Loucy (cell line): ENCODE data around the gene TMIE.

Source experiments
- EZH2phosphoT487 ChIP-seq: fragments of 200-600 bp; IDR thresholded peaks from 2 replicates; pipeline ENCODE4 v1.6.1; 2018; ENCODE audit warnings: antibody characterized with exemption, mild to moderate bottlenecking, moderate library complexity, borderline replicate concordance
- TF ChIP-seq, protein P1 (sequence below): fragments of 200-600 bp; sonication (generic); conservative IDR thresholded peaks from 2 replicates; pipeline ENCODE4 v1.5.1; 2014; ENCODE audit warnings: mild to moderate bottlenecking, antibody characterized with exemption, low read length

DNA sequence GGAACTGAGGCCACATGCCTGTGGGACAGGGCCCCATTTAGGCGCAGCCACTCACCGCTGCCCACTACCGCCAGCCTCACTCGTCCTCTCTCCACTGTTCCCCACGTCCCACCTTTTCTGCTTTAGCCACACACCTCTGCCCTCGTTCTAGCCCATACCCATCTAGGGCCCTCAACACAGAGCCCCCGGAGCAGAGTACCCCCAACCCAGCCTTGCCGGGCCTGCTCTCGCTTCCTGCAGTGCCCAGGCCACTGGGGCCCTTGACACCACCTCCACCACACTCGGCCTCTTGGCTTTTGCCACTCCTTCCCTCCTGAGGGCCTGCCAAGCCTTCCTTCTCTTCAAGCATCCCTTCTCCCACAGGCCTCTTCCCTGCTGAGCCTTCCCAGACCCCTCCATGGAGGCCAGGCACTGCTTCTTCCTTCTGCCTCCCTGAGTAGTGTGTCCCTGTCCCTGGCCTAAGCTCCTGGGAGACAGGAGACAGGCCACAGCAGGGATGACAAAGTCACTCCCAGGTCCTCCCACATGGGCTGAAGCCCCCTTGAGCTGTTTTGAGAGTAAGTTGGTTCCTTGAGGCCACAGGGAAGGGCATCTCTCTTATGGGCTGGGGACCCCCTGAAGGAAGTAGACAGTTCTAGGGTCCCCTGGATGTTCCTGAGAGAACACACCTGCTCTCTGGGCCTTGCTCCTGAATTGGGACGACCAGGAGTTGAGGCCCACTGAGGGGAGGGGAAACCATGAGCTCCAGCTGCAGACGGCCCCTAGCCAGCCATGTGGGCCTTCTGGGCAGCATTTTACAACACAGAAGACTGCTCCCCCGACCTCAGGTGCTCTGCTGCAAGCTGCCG, 12.1 kb downstream of the TMIE start:
- TF ChIP-seq, protein P1, sequence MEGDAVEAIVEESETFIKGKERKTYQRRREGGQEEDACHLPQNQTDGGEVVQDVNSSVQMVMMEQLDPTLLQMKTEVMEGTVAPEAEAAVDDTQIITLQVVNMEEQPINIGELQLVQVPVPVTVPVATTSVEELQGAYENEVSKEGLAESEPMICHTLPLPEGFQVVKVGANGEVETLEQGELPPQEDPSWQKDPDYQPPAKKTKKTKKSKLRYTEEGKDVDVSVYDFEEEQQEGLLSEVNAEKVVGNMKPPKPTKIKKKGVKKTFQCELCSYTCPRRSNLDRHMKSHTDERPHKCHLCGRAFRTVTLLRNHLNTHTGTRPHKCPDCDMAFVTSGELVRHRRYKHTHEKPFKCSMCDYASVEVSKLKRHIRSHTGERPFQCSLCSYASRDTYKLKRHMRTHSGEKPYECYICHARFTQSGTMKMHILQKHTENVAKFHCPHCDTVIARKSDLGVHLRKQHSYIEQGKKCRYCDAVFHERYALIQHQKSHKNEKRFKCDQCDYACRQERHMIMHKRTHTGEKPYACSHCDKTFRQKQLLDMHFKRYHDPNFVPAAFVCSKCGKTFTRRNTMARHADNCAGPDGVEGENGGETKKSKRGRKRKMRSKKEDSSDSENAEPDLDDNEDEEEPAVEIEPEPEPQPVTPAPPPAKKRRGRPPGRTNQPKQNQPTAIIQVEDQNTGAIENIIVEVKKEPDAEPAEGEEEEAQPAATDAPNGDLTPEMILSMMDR, result no peak
- TF ChIP-seq EZH2phosphoT487, result no peak
